ENCODE data around the gene LAMP1. TPM values are rescaled to one million over a fixed set of nuclear protein-coding genes. Genes with fewer than 3 reads are reported as not detected.
"Not testable (repeated sequence)": the region's sequence is repeated elsewhere in the genome, so short reads cannot be mapped to it uniquely, and the experiment has no call there.

LAMP1 gene
- total RNA-seq, 5 donors from 2014 or later (not counting 1 experiment from before 2014, with no cell fraction given) = 83.6 to 120 (median 112) TPM

DNA sequence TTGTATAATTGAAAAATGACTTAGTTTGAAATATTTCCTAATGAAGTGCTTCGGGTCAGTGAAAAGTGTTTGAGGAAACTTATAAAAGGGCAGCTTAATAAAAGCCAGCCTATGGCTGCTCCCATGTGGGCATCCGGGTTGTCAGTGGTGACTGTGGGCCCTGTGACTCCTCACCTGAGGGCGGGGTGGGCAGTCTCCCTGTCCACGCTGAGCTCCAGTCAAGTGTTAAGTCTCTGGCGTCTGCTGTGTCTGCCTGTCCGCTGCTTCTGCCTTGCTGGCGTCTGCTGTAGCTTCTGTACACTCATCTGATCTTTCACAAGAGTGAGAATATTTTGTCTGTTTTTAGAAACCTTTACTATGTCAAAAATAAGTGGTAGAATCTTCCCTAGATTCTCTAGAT lies 7.1 kb downstream of the LAMP1 start:
- no peaks in the 10 kb centered on the region for H3K27me3 Mint-ChIP-seq
- no peak overlapping the region for H3K4me3 Mint-ChIP-seq
- DNase-seq (no peak), ATAC-seq (replicated peaks in 1 of 4) (no peak)
- Histone ChIP-seq H3K36me3 (ENCODE audit: control insufficient read depth in 2 of 2, extremely low read depth in 1 of 2, insufficient read depth in 1 of 2, low read length in 1 of 2) (peaks cover 10 to 15% of the 10 kb centered on the region in 2 donors), H3K27me3 (replicated peaks in 1 of 2; ENCODE audit: control insufficient read depth in 2 of 2, extremely low read depth in 1 of 2, insufficient read depth in 2 of 2, low read length in 1 of 2) (no peaks in the 10 kb centered on the region), H3K27ac (ENCODE audit: low read length) (no peak overlapping the region), H3K4me1 (ENCODE audit: control insufficient read depth in 1 of 2, extremely low read depth in 1 of 2, insufficient read depth in 2 of 2, low read length in 2 of 2) (peaks cover 0 to 26% of the 10 kb centered on the region in 2 experiments), H3K9me3 (no peaks in the 10 kb centered on the region), H3K4me3 (ENCODE audit: control insufficient read depth in 1 of 2, extremely low read depth in 1 of 2, low read length in 1 of 2) (no peak overlapping the region)
- ChIA-PET POLR2A (no interaction called here), CTCF (no interaction called here)
- no peaks in the 10 kb centered on the region for H3K9me3 Mint-ChIP-seq
- 98% methylated on average over 4 of the region's 7 CpGs for WGBS (ENCODE audit: insufficient coverage)
- H3K27ac Mint-ChIP-seq = no peak overlapping the region
- peaks cover 21% of the 10 kb centered on the region for H3K36me3 Mint-ChIP-seq
- peaks cover 28 to 44% (median 43%) of the 10 kb centered on the region in 3 donors for H3K4me1 Mint-ChIP-seq

DNA sequence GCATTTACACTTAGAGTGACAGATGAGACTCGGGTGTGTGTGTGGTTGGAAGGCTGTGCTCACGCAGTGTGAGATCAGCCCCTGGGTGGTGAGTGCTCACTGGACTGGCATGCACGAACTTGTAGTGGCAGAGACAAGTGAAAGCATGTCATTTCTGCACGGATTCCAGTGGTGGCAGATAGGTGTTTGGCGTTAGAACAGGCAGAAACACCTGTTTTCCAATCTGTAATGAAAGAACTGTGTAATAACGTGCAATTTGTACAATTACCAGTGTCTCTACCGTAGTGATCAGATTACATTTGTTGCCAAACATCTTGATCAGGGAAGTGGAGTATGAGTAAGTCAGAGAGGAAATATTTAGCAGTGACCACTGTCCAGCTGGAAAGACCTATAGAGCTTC lies 8.2 kb downstream of the LAMP1 start:
- Histone ChIP-seq H3K4me3 (ENCODE audit: control insufficient read depth in 1 of 2, extremely low read depth in 1 of 2, low read length in 1 of 2) (no peak overlapping the region), H3K9me3 (no peaks in the 10 kb centered on the region), H3K27me3 (replicated peaks in 1 of 2; ENCODE audit: control insufficient read depth in 2 of 2, extremely low read depth in 1 of 2, insufficient read depth in 2 of 2, low read length in 1 of 2) (no peaks in the 10 kb centered on the region), H3K36me3 (ENCODE audit: control insufficient read depth in 2 of 2, extremely low read depth in 1 of 2, insufficient read depth in 1 of 2, low read length in 1 of 2) (peaks cover 10 to 19% of the 10 kb centered on the region in 2 donors), H3K27ac (ENCODE audit: low read length) (no peak overlapping the region), H3K4me1 (ENCODE audit: control insufficient read depth in 1 of 2, extremely low read depth in 1 of 2, insufficient read depth in 2 of 2, low read length in 2 of 2) (peaks cover 0 to 23% of the 10 kb centered on the region in 2 experiments)
- Mint-ChIP-seq H3K4me1 (peaks cover 28 to 38% (median 36%) of the 10 kb centered on the region in 3 donors), H3K4me3 (no peak overlapping the region), H3K36me3 (peaks cover 25% of the 10 kb centered on the region), H3K27ac (no peak overlapping the region), H3K27me3 (no peaks in the 10 kb centered on the region), H3K9me3 (no peaks in the 10 kb centered on the region)
- DNase-seq (no peak), ATAC-seq (replicated peaks in 1 of 4) (no peak)
- POLR2A ChIA-PET = no interaction called here
- CTCF ChIA-PET = no interaction called here
- 67% methylated on average over 3 of the region's 7 CpGs for WGBS (ENCODE audit: insufficient coverage)

DNA sequence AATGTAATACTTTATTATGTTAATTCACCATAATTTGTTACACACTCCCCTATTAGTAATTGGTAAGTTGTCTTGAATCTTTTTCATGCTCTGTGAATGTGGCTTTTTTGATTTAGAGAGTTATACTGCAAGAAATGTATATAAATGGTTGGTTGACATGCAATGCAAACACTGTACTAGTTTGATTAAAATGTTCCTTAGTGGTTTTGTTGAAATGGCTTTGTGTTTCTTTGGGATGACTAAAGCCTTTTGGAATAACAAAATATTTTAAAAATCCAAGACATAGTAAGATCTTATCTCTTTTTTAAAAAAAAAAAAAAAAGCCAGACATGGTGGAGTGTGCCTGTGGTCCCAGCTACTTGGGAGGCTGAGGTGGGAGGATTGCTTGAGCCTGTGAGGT lies 10.5 kb downstream of the LAMP1 start:
- ATAC-seq (replicated peaks in 1 of 4) (no peak), DNase-seq (no peak)
- no peak overlapping the region for H3K27ac ChIP-seq (ENCODE audit: low read length)
- Mint-ChIP-seq H3K36me3 (peaks cover 35% of the 10 kb centered on the region), H3K4me1 (peaks cover 21 to 36% (median 30%) of the 10 kb centered on the region in 3 donors), H3K27me3 (no peaks in the 10 kb centered on the region), H3K27ac (no peak overlapping the region), H3K4me3 (no peak overlapping the region), H3K9me3 (no peaks in the 10 kb centered on the region)
- H3K36me3 ChIP-seq (ENCODE audit: control insufficient read depth in 2 of 2, extremely low read depth in 1 of 2, insufficient read depth in 1 of 2, low read length in 1 of 2) = peaks cover 17 to 41% of the 10 kb centered on the region in 2 donors
- ChIA-PET CTCF (interaction anchor here in 1 of 2 donors (1.5 kb wide), 1 partner anchor 10 kb away, joined by 5 read pairs; no protein-coding TSS in a partner anchor), POLR2A (interaction anchor here in 1 of 2 donors (0.6 kb wide), 1 partner anchor 101 kb away, joined by 6 read pairs; no protein-coding TSS in a partner anchor)
- no peaks in the 10 kb centered on the region for H3K9me3 ChIP-seq
- no peak overlapping the region for H3K4me3 ChIP-seq (ENCODE audit: control insufficient read depth in 1 of 2, extremely low read depth in 1 of 2, low read length in 1 of 2)
- no peaks in the 10 kb centered on the region for H3K27me3 ChIP-seq (replicated peaks in 1 of 2; ENCODE audit: control insufficient read depth in 2 of 2, extremely low read depth in 1 of 2, insufficient read depth in 2 of 2, low read length in 1 of 2)
- H3K4me1 ChIP-seq (ENCODE audit: control insufficient read depth in 1 of 2, extremely low read depth in 1 of 2, insufficient read depth in 2 of 2, low read length in 2 of 2) = peaks cover 0 to 20% of the 10 kb centered on the region in 2 experiments

DNA sequence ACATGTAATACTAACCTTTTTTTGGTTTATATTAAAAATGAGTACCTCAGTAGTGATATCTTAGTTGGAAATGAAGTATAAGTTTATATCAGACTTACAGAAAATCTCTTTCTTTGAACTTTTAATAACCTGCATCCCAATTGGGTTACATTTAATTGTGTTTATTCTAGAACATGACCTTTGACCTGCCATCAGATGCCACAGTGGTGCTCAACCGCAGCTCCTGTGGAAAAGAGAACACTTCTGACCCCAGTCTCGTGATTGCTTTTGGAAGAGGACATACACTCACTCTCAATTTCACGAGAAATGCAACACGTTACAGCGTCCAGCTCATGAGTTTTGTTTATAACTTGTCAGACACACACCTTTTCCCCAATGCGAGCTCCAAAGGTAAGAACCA lies 12.4 kb downstream of the LAMP1 start:
- Histone ChIP-seq H3K9me3 (no peaks in the 10 kb centered on the region), H3K36me3 (ENCODE audit: control insufficient read depth in 2 of 2, extremely low read depth in 1 of 2, insufficient read depth in 1 of 2, low read length in 1 of 2) (peaks cover 24 to 47% of the 10 kb centered on the region in 2 donors), H3K27me3 (replicated peaks in 1 of 2; ENCODE audit: control insufficient read depth in 2 of 2, extremely low read depth in 1 of 2, insufficient read depth in 2 of 2, low read length in 1 of 2) (no peaks in the 10 kb centered on the region), H3K27ac (ENCODE audit: low read length) (no peak overlapping the region), H3K4me3 (ENCODE audit: control insufficient read depth in 1 of 2, extremely low read depth in 1 of 2, low read length in 1 of 2) (no peak overlapping the region), H3K4me1 (ENCODE audit: control insufficient read depth in 1 of 2, extremely low read depth in 1 of 2, insufficient read depth in 2 of 2, low read length in 2 of 2) (peaks cover 0 to 9% of the 10 kb centered on the region in 2 experiments)
- ChIA-PET POLR2A (no interaction called here), CTCF (no interaction called here)
- peaks cover 7 to 22% (median 17%) of the 10 kb centered on the region in 3 donors for H3K4me1 Mint-ChIP-seq
- H3K27me3 Mint-ChIP-seq = no peaks in the 10 kb centered on the region
- ATAC-seq (replicated peaks in 1 of 4) (no peak), DNase-seq (no peak)
- H3K9me3 Mint-ChIP-seq = no peaks in the 10 kb centered on the region
- no peak overlapping the region for H3K27ac Mint-ChIP-seq
- H3K4me3 Mint-ChIP-seq = no peak overlapping the region
- WGBS (ENCODE audit: insufficient coverage) = 92% methylated on average over 2 of the region's 6 CpGs
- H3K36me3 Mint-ChIP-seq = peaks cover 29% of the 10 kb centered on the region

DNA sequence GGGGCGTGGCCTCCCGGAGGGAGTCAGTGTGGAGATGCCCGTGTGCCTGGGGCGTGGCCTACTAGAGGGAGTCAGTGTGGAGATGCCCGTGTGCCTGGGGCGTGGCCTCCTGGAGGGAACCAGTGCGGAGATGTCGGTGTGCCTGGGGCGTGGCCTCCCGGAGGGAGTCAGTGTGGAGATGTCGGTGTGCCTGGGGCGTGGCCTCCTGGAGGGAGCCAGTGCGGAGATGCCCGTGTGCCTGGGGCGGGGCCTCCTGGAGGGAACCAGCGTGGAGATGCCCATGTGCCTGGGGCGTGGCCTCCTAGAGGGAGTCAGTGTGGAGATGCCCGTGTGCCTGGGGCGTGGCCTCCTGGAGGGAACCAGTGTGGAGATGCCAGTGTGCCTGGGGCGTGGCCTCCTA lies 17.1 kb downstream of the LAMP1 start:
- H3K27me3 ChIP-seq (replicated peaks in 1 of 2; ENCODE audit: control insufficient read depth in 2 of 2, extremely low read depth in 1 of 2, insufficient read depth in 2 of 2, low read length in 1 of 2); H3K4me1 ChIP-seq (ENCODE audit: control insufficient read depth in 1 of 2, extremely low read depth in 1 of 2, insufficient read depth in 2 of 2, low read length in 2 of 2); H3K9me3 Mint-ChIP-seq; DNase-seq; H3K4me3 Mint-ChIP-seq; H3K27me3 Mint-ChIP-seq; H3K4me1 Mint-ChIP-seq; H3K4me3 ChIP-seq (ENCODE audit: control insufficient read depth in 1 of 2, extremely low read depth in 1 of 2, low read length in 1 of 2); H3K27ac ChIP-seq (ENCODE audit: low read length); ATAC-seq (replicated peaks in 1 of 4); POLR2A ChIA-PET; H3K27ac Mint-ChIP-seq; CTCF ChIA-PET; H3K9me3 ChIP-seq: not testable (repeated sequence)
- H3K36me3 Mint-ChIP-seq = peaks cover 40% of the 10 kb centered on the region
- H3K36me3 ChIP-seq (ENCODE audit: control insufficient read depth in 2 of 2, extremely low read depth in 1 of 2, insufficient read depth in 1 of 2, low read length in 1 of 2) = peaks cover 27 to 63% of the 10 kb centered on the region in 2 donors
- WGBS (ENCODE audit: insufficient coverage) = 96% methylated on average over 12 of the region's 20 CpGs

DNA sequence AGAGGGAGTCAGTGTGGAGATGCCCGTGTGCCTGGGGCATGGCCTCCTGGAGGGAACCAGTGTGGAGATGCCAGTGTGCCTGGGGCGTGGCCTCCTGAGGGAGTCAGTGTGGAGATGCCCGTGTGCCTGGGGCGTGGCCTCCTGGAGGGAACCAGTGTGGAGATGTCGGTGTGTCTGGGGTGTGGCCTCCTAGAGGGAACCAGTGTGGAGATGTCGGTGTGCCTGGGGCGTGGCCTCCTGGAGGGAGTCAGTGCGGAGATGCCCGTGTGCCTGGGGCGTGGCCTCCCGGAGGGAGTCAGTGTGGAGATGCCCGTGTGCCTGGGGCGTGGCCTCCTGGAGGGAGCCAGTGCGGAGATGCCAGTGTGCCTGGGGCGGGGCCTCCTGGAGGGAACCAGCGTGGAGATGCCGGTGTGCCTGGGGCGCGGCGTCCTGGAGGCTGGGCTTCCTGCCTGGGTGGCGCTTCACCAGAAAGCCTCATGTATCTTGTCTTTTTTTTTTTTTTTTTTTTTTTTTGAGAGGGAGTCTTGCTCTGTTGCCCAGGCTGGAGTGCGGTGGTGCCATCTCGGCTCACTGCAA lies 17.9 kb downstream of the LAMP1 start:
- H3K27me3 Mint-ChIP-seq; H3K9me3 ChIP-seq; DNase-seq; H3K27me3 ChIP-seq (replicated peaks in 1 of 2; ENCODE audit: control insufficient read depth in 2 of 2, extremely low read depth in 1 of 2, insufficient read depth in 2 of 2, low read length in 1 of 2); ATAC-seq (replicated peaks in 1 of 4); H3K4me3 ChIP-seq (ENCODE audit: control insufficient read depth in 1 of 2, extremely low read depth in 1 of 2, low read length in 1 of 2); POLR2A ChIA-PET; H3K27ac Mint-ChIP-seq; H3K9me3 Mint-ChIP-seq; H3K27ac ChIP-seq (ENCODE audit: low read length); H3K4me3 Mint-ChIP-seq; H3K4me1 Mint-ChIP-seq; H3K4me1 ChIP-seq (ENCODE audit: control insufficient read depth in 1 of 2, extremely low read depth in 1 of 2, insufficient read depth in 2 of 2, low read length in 2 of 2): not testable (repeated sequence)
- CTCF ChIA-PET = interaction anchor here in 1 of 2 donors (0.6 kb wide), 1 partner anchor 51 kb away, joined by 4 read pairs; no protein-coding TSS in a partner anchor
- WGBS (ENCODE audit: insufficient coverage) = 94% methylated on average over 13 of the region's 23 CpGs
- peaks cover 35 to 66% of the 10 kb centered on the region in 2 donors for H3K36me3 ChIP-seq (ENCODE audit: control insufficient read depth in 2 of 2, extremely low read depth in 1 of 2, insufficient read depth in 1 of 2, low read length in 1 of 2)
- peaks cover 38% of the 10 kb centered on the region for H3K36me3 Mint-ChIP-seq

All from T-cell (primary cell).